ENCODE data around the gene MBTD1.

DNA sequence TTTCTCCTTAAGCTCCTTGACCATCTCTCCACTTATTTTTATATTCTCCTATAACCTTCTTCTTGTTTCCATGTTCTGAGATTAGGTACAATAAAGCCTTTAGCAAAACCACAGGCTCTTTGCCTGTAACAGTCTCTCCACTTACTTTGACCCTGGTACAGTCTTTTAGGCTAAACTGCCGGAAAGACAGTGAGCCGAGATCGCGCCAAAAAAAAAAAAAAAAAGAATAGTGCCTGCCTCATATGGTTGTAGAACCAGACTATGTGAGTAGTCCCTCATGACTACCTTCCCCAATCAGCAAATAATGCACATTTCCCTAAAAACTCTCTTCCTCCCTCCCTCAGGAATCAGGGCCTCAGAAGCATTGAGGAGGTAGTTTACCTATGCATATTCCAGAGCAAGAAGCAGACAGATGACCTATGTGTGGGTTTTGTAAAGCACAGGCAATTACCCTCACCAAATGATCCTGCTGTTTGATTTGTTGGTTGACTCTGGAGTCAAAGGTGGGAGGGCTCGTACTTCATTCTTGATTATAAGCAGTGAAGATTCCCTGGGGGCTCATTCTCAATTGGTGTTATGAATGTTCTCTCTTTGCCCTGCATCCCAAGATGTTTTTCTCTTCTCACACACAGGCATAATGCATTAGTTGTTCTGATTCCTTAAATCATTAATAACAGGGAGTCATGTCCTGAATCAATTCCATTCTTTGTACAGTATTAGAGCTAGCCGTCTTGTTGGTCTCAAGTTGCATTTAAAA is 115.4 kb downstream of the MBTD1 start:
- TF ChIP-seq FOXM1 (IDR thresholded peaks at IDR 0.05; ENCODE audit: borderline replicate concordance) (no peak), FOXK2 (IDR thresholded peaks at IDR 0.05) (no peak), ELF4 (IDR thresholded peaks at IDR 0.05) (no peak), SUZ12 (IDR thresholded peaks at IDR 0.05) (no peak), SP1 (IDR thresholded peaks at IDR 0.05) (no peak), FOXA1 (IDR thresholded peaks at IDR 0.05) (no peak), BHLHE40 (IDR thresholded peaks at IDR 0.05; ENCODE audit: borderline replicate concordance) (no peak), L3MBTL2 (conservative IDR thresholded peaks at IDR 0.05) (no peak), ARNT (IDR thresholded peaks at IDR 0.05) (no peak), HDGF (IDR thresholded peaks at IDR 0.05; ENCODE audit: borderline replicate concordance) (no peak), ZNF384 (IDR thresholded peaks at IDR 0.05) (peak; percentile 68; the same call in 1 of the 2 replicates), TARDBP (IDR thresholded peaks at IDR 0.05) (no peak), NFRKB (IDR thresholded peaks at IDR 0.05) (no peak)

Measured in HEK293T (cell line).